GM10248 (cell line): ENCODE measurements around the gene CEP104.

Experiments used
- CTCF ChIA-PET: fragments of 300-600 bp; sonication (Branson Sonifier 250); formaldehyde crosslinking; extraction: SDS; loops from one replicate; lab custom pipeline; 2021; ENCODE audit warnings: antibody characterized with exemption; lab: Yijun Ruan, JAX
- POLR2A ChIA-PET: fragments of 350-650 bp; sonication (Branson Sonifier 250); formaldehyde crosslinking; extraction: SDS; loops from one replicate; lab custom pipeline; 2020; ENCODE audit warnings: antibody characterized with exemption; lab: Yijun Ruan, JAX
- DNase-seq: peaks from one replicate; pipeline ENCODE4 v3.0.0; 2012; ENCODE audit errors: extremely low spot score
- CTCF ChIP-seq: IDR thresholded peaks from 2 replicates; pipeline ENCODE4 v1.5.1; 2012; ENCODE audit warnings: mild to moderate bottlenecking, low read depth; ENCODE audit errors: extremely low read depth, missing control alignments, control extremely low read depth

Gene CEP104

DNA sequence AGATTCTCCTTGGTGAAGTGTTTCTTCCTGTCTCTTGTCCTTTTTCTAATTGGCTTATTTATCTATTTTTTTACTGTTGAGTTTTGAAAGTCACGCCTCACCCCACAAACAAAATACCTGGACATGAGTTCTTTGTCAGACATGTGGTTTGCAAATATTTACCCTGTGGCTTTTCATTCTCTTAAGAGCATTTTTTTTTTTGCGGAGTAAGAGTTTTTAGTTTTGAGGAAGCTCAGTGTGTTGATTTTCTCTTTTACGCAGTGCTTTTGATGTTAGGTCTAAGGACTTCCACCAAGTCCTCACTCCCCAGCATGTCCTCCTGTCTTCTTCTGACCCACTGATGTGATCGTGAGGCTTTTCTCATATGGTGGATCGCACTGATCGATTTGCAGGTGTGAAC, 7.9 kb upstream of the CEP104 start:
- POLR2A ChIA-PET = no interaction called here
- CTCF ChIA-PET = no interaction called here
- DNase-seq = no peak
- TF ChIP-seq CTCF = no peak

DNA sequence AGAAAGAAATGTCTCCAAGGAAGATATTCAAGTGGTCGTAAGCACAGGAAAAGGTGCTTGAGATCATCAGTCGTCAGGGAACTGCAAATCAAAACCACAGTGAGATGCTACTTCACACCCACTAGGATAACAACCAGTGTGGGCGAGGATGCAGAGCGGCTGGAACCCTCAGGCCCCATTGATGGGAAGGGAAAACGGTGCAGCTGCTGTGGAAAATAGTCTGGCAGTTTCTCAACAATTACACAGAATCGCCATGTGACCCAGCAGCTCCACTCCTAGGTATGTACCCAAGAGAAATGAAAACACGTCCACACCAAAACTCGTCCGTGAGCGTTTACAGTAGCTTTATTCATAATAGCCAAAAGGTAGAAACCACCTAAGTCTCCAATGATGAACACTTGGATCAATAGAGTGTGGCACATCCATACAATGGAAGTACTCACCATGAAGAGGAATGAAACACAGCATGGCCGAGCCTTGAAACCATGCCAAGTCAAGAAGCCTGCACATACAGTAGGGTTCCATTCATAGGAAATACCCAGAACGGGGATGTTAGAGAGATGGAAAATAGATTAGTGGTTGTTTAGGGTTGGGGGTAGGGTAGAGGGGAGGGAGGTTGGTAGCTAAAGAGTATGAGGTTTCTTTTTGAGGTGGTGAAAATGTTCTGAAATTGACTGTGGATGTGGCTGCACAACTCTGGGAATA, 6.4 kb upstream of the CEP104 start:
- ChIA-PET POLR2A (no interaction called here), CTCF (no interaction called here)
- DNase-seq = no peak
- TF ChIP-seq CTCF = no peak

GRCh38 chr1:3858231-3858981, 1.4 kb upstream of the CEP104 start:
- TF ChIP-seq CTCF = no peak
- ChIA-PET CTCF (interaction anchor here (1.0 to 2.5 kb wide), 4 partner anchors 31 to 45 kb away, joined by 3 to 13 read pairs (median 4); partner anchors contain the start of gene C1orf174), POLR2A (no interaction called here)
- DNase-seq = no peak

GRCh38 chr1:3857791-3858129, 749 bp upstream of the CEP104 start:
- DNase-seq = no peak
- CTCF ChIA-PET = interaction anchor here (0.8 to 2.5 kb wide), 4 partner anchors 10 to 45 kb away, joined by 3 to 13 read pairs (median 4); partner anchors contain the start of gene C1orf174
- POLR2A ChIA-PET = no interaction called here
- TF ChIP-seq CTCF = no peak

- DNase-seq = no peak
- ChIA-PET CTCF (no interaction called here), POLR2A (no interaction called here)
- TF ChIP-seq CTCF = no peak
Observed at GRCh38 chr1:3852711-3853485, 4.1 kb downstream of the CEP104 start.

- TF ChIP-seq CTCF = no peak
- no peak for DNase-seq
- POLR2A ChIA-PET = no interaction called here
- CTCF ChIA-PET = no interaction called here
Observed at GRCh38 chr1:3852091-3852490, 4.9 kb downstream of the CEP104 start.
